Colonic mucosa (tissue), 4 donors: ENCODE measurements around the gene ARCN1. TPM values are rescaled to one million over a fixed set of nuclear protein-coding genes. Genes with fewer than 3 reads are reported as not detected.

Experiments
- DNase-seq: peaks from one replicate; pipeline ENCODE4 v3.0.0-alpha.2; 2020
- H3K27ac ChIP-seq: fragments of 200-600 bp; one replicate; pipeline ENCODE4 v1.8.0; 2021
- H3K27me3 ChIP-seq: fragments of 200-600 bp; one replicate; pipeline ENCODE4 v1.8.0; 2021
- H3K36me3 ChIP-seq: fragments of 200-600 bp; one replicate; pipeline ENCODE4 v1.8.0; 2021
- H3K4me1 ChIP-seq: fragments of 200-600 bp; one replicate; pipeline ENCODE4 v1.8.0; 2021; ENCODE audit warnings: mild to moderate bottlenecking
- H3K4me3 ChIP-seq: fragments of 200-600 bp; one replicate; pipeline ENCODE4 v1.8.0; 2021
- H3K9ac ChIP-seq, 2 donors: one replicate each; pipeline ENCODE4 v1.7.0; 2013; ENCODE audit warnings: control low read depth in 2 of 2, low read depth in 2 of 2, low read length in 2 of 2
- H3K9me3 ChIP-seq: fragments of 200-600 bp; one replicate; pipeline ENCODE4 v1.8.0; 2021
- CTCF ChIP-seq: fragments of 200-600 bp; IDR thresholded peaks from one replicate; pipeline ENCODE4 v1.8.0; 2022; ENCODE audit warnings: antibody characterized with exemption, mild to moderate bottlenecking
- intact Hi-C: fragments of 100-400 bp; cut with DNase I; formaldehyde crosslinking; loops from one replicate; pipeline ENCODE4 v1.14.1; 2022
- total RNA-seq, 2 donors: library from RNA; stranded (reverse); fragmentation: NEBNext Ultra II Directional in 1 of 2; extraction: Animal tissue kit (Norgen Biotek cat#: 25700) in 1 of 2; gene quantifications; one replicate each; pipeline ENCODE4 v1.2.1, GENCODE V29; 2021
- donor health status: healthy.
- donor health status: DM: no; HTN: no; CAD: no.
- donor health status: DM: no; HTN: no; CAD: no.

The ARCN1 gene
- total RNA-seq: 100 to 1,000 TPM; 151 to 171 TPM

DNA sequence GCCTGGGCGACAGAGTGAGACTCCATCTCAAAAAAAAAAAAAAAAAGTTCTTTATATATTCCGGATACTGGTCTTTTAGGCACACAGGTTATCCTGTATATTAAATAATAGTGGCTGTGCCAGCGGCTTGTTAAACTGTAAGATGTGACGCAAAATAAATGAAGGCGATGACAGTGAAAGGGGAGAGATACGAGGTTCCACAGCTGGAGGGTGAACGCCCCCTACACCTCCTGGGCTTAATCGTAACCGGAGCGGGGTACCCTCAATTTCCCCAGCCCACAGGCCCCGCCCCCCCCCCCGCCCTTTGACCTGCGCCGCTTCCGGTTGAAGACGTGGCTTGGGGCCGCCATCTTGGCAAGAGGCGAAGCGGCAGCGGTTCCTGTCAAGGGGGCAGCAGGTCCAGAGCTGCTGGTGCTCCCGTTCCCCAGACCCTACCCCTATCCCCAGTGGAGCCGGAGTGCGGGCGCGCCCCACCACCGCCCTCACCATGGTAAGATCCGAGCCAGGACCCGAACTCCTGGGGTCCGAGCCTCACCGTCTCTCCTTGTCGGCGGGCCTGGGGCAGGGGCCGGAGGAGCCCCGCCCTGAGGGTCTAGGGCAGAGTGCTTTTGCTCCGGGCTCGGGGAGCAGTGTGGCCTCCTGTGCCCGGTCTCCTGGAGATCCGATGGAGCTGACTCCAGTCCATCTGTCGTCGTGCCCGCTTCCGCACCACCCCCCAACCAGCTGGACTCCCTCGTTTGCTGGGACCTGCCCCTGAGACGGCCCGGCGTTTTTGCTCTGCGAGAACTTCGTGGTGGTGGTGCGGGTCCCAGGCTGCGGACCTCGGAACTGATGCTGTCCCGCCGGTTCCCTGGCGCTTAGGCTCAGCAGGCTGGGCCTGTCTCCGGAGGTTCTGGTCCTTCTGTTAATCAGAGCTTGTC, at the start of gene ARCN1:
ARCN1 (plus strand) TSS at position 349 of the 920 bp plus-strand sequence; CDS start at position 488, 139 bp downstream.
- DNase-seq: peak; percentile 83
- Histone ChIP-seq H3K4me3 (peak within 1 kb of the TSS; percentile 96), H3K36me3 (no peaks in the 10 kb centered on the region), H3K4me1 (peaks cover 13% of the 10 kb centered on the region), H3K9ac (peak within 1 kb of the TSS; percentile 99 to 100), H3K9me3 (no peaks in the 10 kb centered on the region), H3K27ac (peak within 1 kb of the TSS; percentile 97), H3K27me3 (no peaks in the 10 kb centered on the region)
- TF ChIP-seq CTCF: no peak
- intact Hi-C loops: no loop called here

DNA sequence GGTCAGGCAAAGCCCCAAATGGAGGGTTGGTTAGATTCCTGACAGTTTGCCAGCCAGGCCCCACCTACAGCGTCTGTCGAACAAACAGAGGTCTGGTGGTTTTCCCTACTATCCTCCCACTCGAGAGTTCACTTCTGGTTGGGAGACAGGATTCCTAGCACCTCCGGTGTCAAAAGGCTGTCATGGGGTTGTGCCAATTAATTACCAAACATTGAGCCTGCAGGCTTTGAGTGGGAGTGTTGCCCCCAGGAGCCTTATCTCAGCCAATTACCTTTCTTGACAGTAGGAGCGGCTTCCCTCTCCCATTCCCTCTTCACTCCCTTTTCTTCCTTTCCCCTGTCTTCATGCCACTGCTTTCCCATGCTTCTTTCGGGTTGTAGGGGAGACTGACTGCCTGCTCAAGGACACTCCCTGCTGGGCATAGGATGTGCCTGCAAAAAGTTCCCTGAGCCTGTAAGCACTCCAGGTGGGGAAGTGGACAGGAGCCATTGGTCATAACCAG, 49.6 kb upstream of the ARCN1 start:
- H3K27me3 ChIP-seq: no peaks in the 10 kb centered on the region
- no peak overlapping the region for H3K27ac ChIP-seq
- no peaks in the 10 kb centered on the region for H3K9me3 ChIP-seq
- H3K4me3 ChIP-seq: no peak overlapping the region
- no peaks in the 10 kb centered on the region for H3K4me1 ChIP-seq
- peaks cover 17% of the 10 kb centered on the region for H3K36me3 ChIP-seq
- no peak overlapping the region for H3K9ac ChIP-seq
- TF ChIP-seq CTCF: no peak
- intact Hi-C loops: no loop called here
- DNase-seq: no peak

- DNase-seq: no peak
- TF ChIP-seq CTCF: no peak
- Histone ChIP-seq H3K36me3 (peaks cover 17% of the 10 kb centered on the region), H3K4me3 (no peak overlapping the region), H3K9me3 (no peaks in the 10 kb centered on the region), H3K9ac (no peak overlapping the region), H3K27ac (no peak overlapping the region), H3K27me3 (no peaks in the 10 kb centered on the region), H3K4me1 (peaks cover under 1% of the 10 kb centered on the region)
- intact Hi-C loops: no loop called here
These were observed 47.9 kb upstream of the ARCN1 start for GRCh38 chr11:118524356-118524755.

DNA sequence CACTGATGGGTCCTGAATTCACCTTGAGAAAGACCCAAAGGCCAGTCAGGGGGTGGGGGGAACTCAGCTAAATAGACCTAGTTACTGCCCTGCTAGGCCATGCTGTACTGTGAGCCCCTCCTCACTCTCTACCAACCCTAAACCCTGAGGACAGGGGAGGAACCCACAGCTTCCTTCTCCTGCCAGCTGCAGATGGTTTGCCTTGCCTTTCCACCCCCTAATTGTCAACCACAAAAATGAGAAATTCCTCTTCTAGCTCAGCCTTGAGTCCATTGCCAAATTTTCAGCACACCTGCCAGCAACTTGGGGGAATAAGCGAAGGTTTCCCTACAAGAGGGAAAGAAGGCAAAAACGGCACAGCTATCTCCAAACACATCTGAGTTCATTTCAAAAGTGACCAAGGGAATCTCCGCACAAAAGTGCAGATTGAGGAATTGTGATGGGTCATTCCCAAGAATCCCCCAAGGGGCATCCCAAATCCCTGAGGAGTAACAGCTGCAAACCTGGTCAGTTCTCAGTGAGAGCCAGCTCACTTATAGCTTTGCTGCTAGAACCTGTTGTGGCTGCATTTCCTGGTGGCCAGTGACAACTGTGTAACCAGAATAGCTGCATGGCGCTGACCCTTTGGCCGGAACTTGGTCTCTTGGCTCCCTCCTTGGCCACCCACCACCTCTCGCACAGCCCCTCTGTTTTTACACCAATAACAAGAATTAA, 47.3 kb upstream of the ARCN1 start:
- Histone ChIP-seq H3K9ac (no peak overlapping the region), H3K4me3 (no peak overlapping the region), H3K27me3 (no peaks in the 10 kb centered on the region), H3K27ac (no peak overlapping the region), H3K36me3 (peaks cover 13% of the 10 kb centered on the region), H3K9me3 (no peaks in the 10 kb centered on the region), H3K4me1 (peaks cover 6% of the 10 kb centered on the region)
- intact Hi-C loops: no loop called here
- DNase-seq: no peak
- no peak for TF ChIP-seq CTCF

DNA sequence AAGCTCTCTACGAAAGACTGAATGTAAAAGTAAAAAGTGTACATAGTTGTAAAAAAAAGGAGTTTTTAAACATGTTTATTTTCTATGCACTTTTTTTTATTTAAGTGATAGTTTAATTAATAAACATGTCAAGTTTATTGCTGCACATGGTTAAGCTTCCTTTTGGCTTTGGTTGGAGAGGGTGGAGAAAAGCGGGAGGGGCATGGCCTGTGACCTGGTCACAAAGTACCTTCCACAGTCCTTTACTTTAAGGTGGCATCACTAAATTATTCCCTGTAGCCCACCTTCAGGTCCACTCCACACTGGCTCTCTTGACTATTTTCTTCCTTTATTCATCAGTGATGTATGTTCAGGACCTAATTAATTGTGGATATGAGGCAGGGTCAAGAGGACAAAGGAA, 45.5 kb upstream of the ARCN1 start:
- Histone ChIP-seq H3K27ac (no peak overlapping the region), H3K9me3 (no peaks in the 10 kb centered on the region), H3K9ac (no peak overlapping the region), H3K36me3 (no peaks in the 10 kb centered on the region), H3K4me3 (no peak overlapping the region), H3K4me1 (peaks cover 14% of the 10 kb centered on the region), H3K27me3 (no peaks in the 10 kb centered on the region)
- no peak for TF ChIP-seq CTCF
- intact Hi-C loops: no loop called here
- no peak for DNase-seq
